GM18867 (cell line): Measurements from ENCODE around the gene GLTP.
"Not testable (repeated sequence)": the region's sequence is repeated elsewhere in the genome, so short reads cannot be mapped to it uniquely, and the experiment has no call there.

ENCODE experiments used
- ATAC-seq: cut with Tn5 transposase; IDR thresholded peaks from one replicate; pipeline ENCODE4 v1.9.1; 2021; ENCODE audit warnings: mild to moderate bottlenecking, moderate library complexity; ENCODE audit not compliant: unreplicated experiment

Gene GLTP

GRCh38 chr12:109880043-109880931, at the start of gene GLTP:
TSS of gene GLTP (minus strand) at chr12:109880541. CDS start at chr12:109880374, 167 bp downstream.
- ATAC-seq = peak; percentile 90

- ATAC-seq = not testable (repeated sequence)
These were observed 49.0 kb upstream of the GLTP start for GRCh38 chr12:109929326-109929725.

GRCh38 chr12:109928058-109928656, 47.8 kb upstream of the GLTP start:
- no peak for ATAC-seq

- peak; percentile 44 for ATAC-seq
These were observed 47.3 kb upstream of the GLTP start for GRCh38 chr12:109927622-109928021.

GRCh38 chr12:109926488-109927210, 46.3 kb upstream of the GLTP start:
- ATAC-seq = no peak

- ATAC-seq = no peak
These were observed 45.7 kb upstream of the GLTP start for GRCh38 chr12:109926016-109926415.

- no peak for ATAC-seq
These were observed 45.0 kb upstream of the GLTP start for GRCh38 chr12:109925185-109925840.

GRCh38 chr12:109923481-109924245, 43.3 kb upstream of the GLTP start:
- no peak for ATAC-seq

GRCh38 chr12:109923038-109923437, 42.7 kb upstream of the GLTP start:
- ATAC-seq = no peak

- no peak for ATAC-seq
These were observed 41.6 kb upstream of the GLTP start for GRCh38 chr12:109921982-109922381.

GRCh38 chr12:109920261-109920780, 40.0 kb upstream of the GLTP start:
- no peak for ATAC-seq

- no peak for ATAC-seq
These were observed 39.1 kb upstream of the GLTP start for GRCh38 chr12:109919456-109919855.

GRCh38 chr12:109916045-109916444, 35.7 kb upstream of the GLTP start:
- ATAC-seq = no peak

GRCh38 chr12:109915171-109916040, 35.1 kb upstream of the GLTP start:
- ATAC-seq = no peak

- no peak for ATAC-seq
These were observed 34.1 kb upstream of the GLTP start for GRCh38 chr12:109914461-109914860.

GRCh38 chr12:109912855-109913321, 32.5 kb upstream of the GLTP start:
- ATAC-seq = no peak

GRCh38 chr12:109910969-109911348, 30.6 kb upstream of the GLTP start:
- no peak for ATAC-seq

- no peak for ATAC-seq
These were observed 30.1 kb upstream of the GLTP start for GRCh38 chr12:109910254-109910968.
